SK-N-SH (cell line): ENCODE results near the gene MTTP. TPM values are rescaled to one million over a fixed set of nuclear protein-coding genes. Genes with fewer than 3 reads are reported as not detected.

ENCODE experiments used
- CTCF ChIA-PET: fragments of 300-600, 350-600 bp; formaldehyde crosslinking; extraction: SDS; loops from one replicate; lab custom pipeline; 2021; lab: Yijun Ruan, JAX
- POLR2A ChIA-PET: fragments of 350-600 bp; sonication (Branson Sonifier 250); formaldehyde crosslinking; extraction: SDS; loops from one replicate; lab custom pipeline; 2020; ENCODE audit warnings: antibody characterized with exemption, inconsistent platforms; lab: Yijun Ruan, JAX
- DNase-seq: peaks from one replicate; pipeline ENCODE4 v3.0.0; 2012
- H2AFZ ChIP-seq: fragments of 200-600 bp; sonication (generic); 2 replicates; pipeline ENCODE4 v1.8.1; 2016; ENCODE audit warnings: antibody characterized with exemption, mild to moderate bottlenecking, low read depth
- H3F3A ChIP-seq: fragments of 200-600 bp; sonication (generic); replicated peaks from 2 replicates; pipeline ENCODE3; 2016; ENCODE audit warnings: antibody characterized with exemption, mild to moderate bottlenecking; ENCODE audit not compliant: insufficient read depth
- H3K27ac ChIP-seq, 2 experiments: fragments of 200-500 bp in 1 of 2; fragments of 200-600 bp in 1 of 2; sonication (Bioruptor generic) in 1 of 2; sonication (generic), shearing (Covaris generic) in 1 of 2; 2 replicates each; pipeline versions ENCODE4 v1.5.1 to v1.6.1; 2014 to 2016; ENCODE audit warnings: low read depth in 2 of 2, inconsistent platforms in 1 of 2, low read length in 1 of 2, mild to moderate bottlenecking in 1 of 2, mixed read lengths in 1 of 2
- H3K27me3 ChIP-seq: fragments of 200-600 bp; sonication (generic), shearing (Covaris generic); 2 replicates; pipeline ENCODE4 v1.6.1; 2016; ENCODE audit warnings: mixed run types; ENCODE audit not compliant: insufficient read depth
- H3K36me3 ChIP-seq, 2 experiments: fragments of 200-500 bp in 1 of 2; fragments of 200-600 bp in 1 of 2; sonication (Bioruptor generic) in 1 of 2; sonication (generic) in 1 of 2; replicated peaks in 1 of 2; 2 replicates each; pipeline versions ENCODE3 to v1.5.1; 2014 to 2016; ENCODE audit warnings: low read length in 1 of 2, mild to moderate bottlenecking in 1 of 2; ENCODE audit not compliant: insufficient read depth in 2 of 2, control insufficient read depth in 1 of 2
- H3K4me1 ChIP-seq, 2 experiments: fragments of 200-500 bp in 1 of 2; fragments of 200-600 bp in 1 of 2; sonication (Bioruptor generic) in 1 of 2; sonication (generic), shearing (Covaris generic) in 1 of 2; 2 replicates each; pipeline versions ENCODE4 v1.5.1 to v1.6.1; 2014 to 2016; ENCODE audit warnings: low read depth in 1 of 2, low read length in 1 of 2, mixed run types in 1 of 2; ENCODE audit not compliant: insufficient read depth in 2 of 2, control insufficient read depth in 1 of 2
- H3K4me2 ChIP-seq: fragments of 200-600 bp; sonication (generic), shearing (Covaris generic); 2 replicates; pipeline ENCODE4 v1.6.1; 2017; ENCODE audit warnings: mixed run types
- H3K4me3 ChIP-seq, 2 experiments: fragments of 200-500 bp in 1 of 2; fragments of 200-600 bp in 1 of 2; sonication (Bioruptor generic) in 1 of 2; sonication (generic), shearing (Covaris generic) in 1 of 2; 2 replicates each; pipeline versions ENCODE4 v1.5.1 to v1.8.1; 2014 to 2016; ENCODE audit warnings: low read depth in 2 of 2, inconsistent platforms in 1 of 2, low read length in 1 of 2, mild to moderate bottlenecking in 1 of 2, mixed read lengths in 1 of 2, moderate library complexity in 1 of 2
- H3K79me2 ChIP-seq: fragments of 200-600 bp; sonication (generic); 2 replicates; pipeline ENCODE4 v1.8.1; 2017; ENCODE audit warnings: mild to moderate bottlenecking; ENCODE audit not compliant: insufficient read depth
- H3K9ac ChIP-seq: fragments of 200-600 bp; sonication (generic); 2 replicates; pipeline ENCODE4 v1.6.1; 2017; ENCODE audit warnings: mixed run types
- H3K9me2 ChIP-seq: fragments of 200-600 bp; sonication (generic); 2 replicates; pipeline ENCODE4 v1.6.1; 2017; ENCODE audit warnings: mixed run types
- H3K9me3 ChIP-seq: fragments of 200-600 bp; sonication (generic); 2 replicates; pipeline ENCODE4 v1.6.1; 2017; ENCODE audit warnings: mixed run types, mild to moderate bottlenecking, moderate library complexity
- H4K20me1 ChIP-seq: fragments of 200-600 bp; sonication (generic); 2 replicates; pipeline ENCODE4 v1.6.1; 2017; ENCODE audit warnings: mild to moderate bottlenecking, mixed run types; ENCODE audit not compliant: insufficient read depth
- CHD2 ChIP-seq: fragments of 150-350 bp; IDR thresholded peaks from 2 replicates; pipeline ENCODE4 v1.6.1; 2018; ENCODE audit warnings: low read length; ENCODE audit not compliant: partially characterized antibody
- CTCF ChIP-seq: fragments of 200-600 bp; sonication (generic); IDR thresholded peaks from 2 replicates; pipeline ENCODE4 v1.6.1; 2017; ENCODE audit warnings: antibody characterized with exemption, mild to moderate bottlenecking, moderate library complexity
- ELF1 ChIP-seq: IDR thresholded peaks from 2 replicates; pipeline ENCODE4 v1.4.0; 2012
- FOSL2 ChIP-seq: IDR thresholded peaks from 2 replicates; pipeline ENCODE4 v1.4.0; 2012; ENCODE audit warnings: low read depth, mild to moderate bottlenecking, moderate library complexity, borderline replicate concordance
- FOXJ3 ChIP-seq: sonication (generic); formaldehyde crosslinking; IDR thresholded peaks from 2 replicates; pipeline ENCODE4 v1.5.1; 2020; ENCODE audit warnings: mild to moderate bottlenecking, missing genetic modification reagents
- FOXM1 ChIP-seq: IDR thresholded peaks from 2 replicates; pipeline ENCODE4 v1.4.0; 2012; ENCODE audit warnings: low read depth, mild to moderate bottlenecking
- GABPA ChIP-seq: IDR thresholded peaks from 2 replicates; pipeline ENCODE4 v1.4.0; 2012; ENCODE audit warnings: low read depth, mild to moderate bottlenecking
- JUND ChIP-seq: IDR thresholded peaks from 2 replicates; pipeline ENCODE4 v1.4.0; 2012
- NRF1 ChIP-seq: IDR thresholded peaks from 2 replicates; pipeline ENCODE4 v1.6.1; 2012; ENCODE audit warnings: low read depth, mild to moderate bottlenecking, low read length
- RAD21 ChIP-seq: IDR thresholded peaks from 2 replicates; pipeline ENCODE4 v1.6.1; 2012; ENCODE audit warnings: mild to moderate bottlenecking, low read length
- RCOR1 ChIP-seq: fragments of 150-350 bp; IDR thresholded peaks from 2 replicates; pipeline ENCODE4 v1.6.1; 2017; ENCODE audit warnings: antibody characterized with exemption, low read length
- RFX5 ChIP-seq: IDR thresholded peaks from 2 replicates; pipeline ENCODE4 v1.6.1; 2012; ENCODE audit warnings: mild to moderate bottlenecking, improper control_type of control experiment, low read length
- RXRA ChIP-seq: IDR thresholded peaks from 2 replicates; pipeline ENCODE4 v1.4.0; 2012; ENCODE audit warnings: low read depth, mild to moderate bottlenecking, borderline replicate concordance
- SIN3A ChIP-seq: IDR thresholded peaks from 2 replicates; pipeline ENCODE4 v1.6.1; 2012; ENCODE audit warnings: low read depth, mild to moderate bottlenecking, low read length, moderate library complexity, borderline replicate concordance
- TAF1 ChIP-seq: IDR thresholded peaks from 2 replicates; pipeline ENCODE4 v1.6.1; 2012; ENCODE audit warnings: low read depth, mild to moderate bottlenecking, low read length, moderate library complexity, borderline replicate concordance
- TCF12 ChIP-seq: IDR thresholded peaks from 2 replicates; pipeline ENCODE4 v1.4.0; 2012
- TEAD4 ChIP-seq: IDR thresholded peaks from 2 replicates; pipeline ENCODE4 v1.4.0; 2012; ENCODE audit warnings: mild to moderate bottlenecking, borderline replicate concordance; ENCODE audit not compliant: insufficient read depth
- USF2 ChIP-seq: fragments of 150-350 bp; IDR thresholded peaks from 2 replicates; pipeline ENCODE4 v1.6.1; 2017; ENCODE audit warnings: antibody characterized with exemption, low read length, low read depth, borderline replicate concordance
- YY1 ChIP-seq: IDR thresholded peaks from 2 replicates; pipeline ENCODE4 v1.4.0; 2012; ENCODE audit warnings: low read depth, mild to moderate bottlenecking
- WGBS: methylation state at CpG from one replicate; pipeline ENCODE4 v1.1.6; 2017; ENCODE audit warnings: low lambda C conversion rate; 5-methylcytosine and 5-hydroxymethylcytosine counted together
- polyA plus RNA-seq, 3 experiments: library from polyadenylated mRNA; depleted of rRNA; stranded (reverse); fragments of >200 nt; gene quantifications; 2 replicates each; pipeline ENCODE4 v1.2.3, GENCODE V29; 2012
- TF ChIP-seq, protein P1 (sequence below): IDR thresholded peaks from 2 replicates; pipeline ENCODE4 v1.4.0; 2012; ENCODE audit warnings: low read depth
- TF ChIP-seq, protein P2 (sequence below): IDR thresholded peaks from 2 replicates; pipeline ENCODE4 v1.4.0; 2012; ENCODE audit warnings: low read depth, borderline replicate concordance

MTTP gene
- polyA plus RNA-seq, 1 of the 3 experiments (the other 2 are of a cell fraction): not detected

DNA sequence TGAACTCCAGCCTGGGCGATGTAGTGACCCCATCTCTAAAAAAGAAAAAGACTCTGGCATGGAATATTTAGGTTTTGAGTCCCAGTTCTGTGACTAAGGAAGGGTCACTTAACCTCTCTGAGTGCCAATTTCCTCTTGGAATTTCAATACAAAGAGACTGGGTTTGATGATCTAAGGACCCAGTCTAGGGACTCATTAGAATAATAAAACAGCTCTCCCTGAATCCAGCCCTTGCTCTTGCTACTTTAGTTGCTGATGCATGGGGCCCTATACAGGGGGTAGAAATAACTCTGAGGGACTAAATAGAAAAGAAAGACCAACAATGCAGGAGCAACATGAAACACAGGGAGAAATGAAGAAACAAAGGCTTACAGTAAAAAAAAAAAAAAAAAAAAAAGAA, 70.4 kb downstream of the MTTP start:
- Histone ChIP-seq H3F3A (no peaks in the 10 kb centered on the region), H3K27ac (no peak overlapping the region), H3K36me3 (no peaks in the 10 kb centered on the region), H4K20me1 (no peaks in the 10 kb centered on the region), H3K9ac (no peak overlapping the region), H3K27me3 (no peaks in the 10 kb centered on the region), H3K4me1 (peaks cover 0 to 3% of the 10 kb centered on the region in 2 experiments; a peak in 1 of 4 replicates), H3K9me3 (no peaks in the 10 kb centered on the region), H3K4me2 (no peak overlapping the region), H3K9me2 (no peaks in the 10 kb centered on the region), H3K4me3 (no peak overlapping the region), H3K79me2 (no peaks in the 10 kb centered on the region), H2AFZ (no peak overlapping the region)
- DNase-seq: no peak
- 95% methylated on average over 1 of the region's 1 CpG for WGBS
- POLR2A ChIA-PET: no interaction called here
- CTCF ChIA-PET: no interaction called here
- TF ChIP-seq SIN3A: no peak
- no peak for TF ChIP-seq TAF1
- TF ChIP-seq RFX5: no peak
- no peak for TF ChIP-seq NRF1
- TF ChIP-seq, protein P1, sequence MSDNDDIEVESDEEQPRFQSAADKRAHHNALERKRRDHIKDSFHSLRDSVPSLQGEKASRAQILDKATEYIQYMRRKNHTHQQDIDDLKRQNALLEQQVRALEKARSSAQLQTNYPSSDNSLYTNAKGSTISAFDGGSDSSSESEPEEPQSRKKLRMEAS: no peak
- TF ChIP-seq GABPA: no peak
- TF ChIP-seq, protein P2, sequence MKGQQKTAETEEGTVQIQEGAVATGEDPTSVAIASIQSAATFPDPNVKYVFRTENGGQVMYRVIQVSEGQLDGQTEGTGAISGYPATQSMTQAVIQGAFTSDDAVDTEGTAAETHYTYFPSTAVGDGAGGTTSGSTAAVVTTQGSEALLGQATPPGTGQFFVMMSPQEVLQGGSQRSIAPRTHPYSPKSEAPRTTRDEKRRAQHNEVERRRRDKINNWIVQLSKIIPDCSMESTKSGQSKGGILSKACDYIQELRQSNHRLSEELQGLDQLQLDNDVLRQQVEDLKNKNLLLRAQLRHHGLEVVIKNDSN: no peak
- no peak for TF ChIP-seq JUND
- TF ChIP-seq YY1: no peak
- no peak for TF ChIP-seq CHD2
- TF ChIP-seq FOXJ3 (CRISPR knock-in tag): no peak
- no peak for TF ChIP-seq RXRA
- TF ChIP-seq CTCF: no peak
- no peak for TF ChIP-seq FOSL2
- TF ChIP-seq ELF1: no peak
- TF ChIP-seq TCF12: no peak
- no peak for TF ChIP-seq USF2

GRCh38 chr4:99645638-99646037, 71.0 kb downstream of the MTTP start:
- H3K4me1 ChIP-seq: peaks cover 0 to 3% of the 10 kb centered on the region in 2 experiments; a peak in 1 of 4 replicates
- no peak for DNase-seq
- no peaks in the 10 kb centered on the region for H3K36me3 ChIP-seq
- no peaks in the 10 kb centered on the region for H3K79me2 ChIP-seq
- ChIA-PET CTCF (no interaction called here), POLR2A (no interaction called here)
- H3K9ac ChIP-seq: no peak overlapping the region
- H2AFZ ChIP-seq: no peak overlapping the region
- no peaks in the 10 kb centered on the region for H3K9me2 ChIP-seq
- H3F3A ChIP-seq: no peaks in the 10 kb centered on the region
- H3K27me3 ChIP-seq: no peaks in the 10 kb centered on the region
- no peak for TF ChIP-seq FOXM1
- TF ChIP-seq RCOR1: no peak
- no peak for TF ChIP-seq RAD21
- TF ChIP-seq, protein P2: no peak
- TF ChIP-seq RFX5: no peak
- no peak for TF ChIP-seq TAF1
- no peak for TF ChIP-seq CHD2
- no peak for TF ChIP-seq SIN3A
- TF ChIP-seq YY1: no peak
- no peak for TF ChIP-seq TEAD4
- no peaks in the 10 kb centered on the region for H4K20me1 ChIP-seq
- H3K9me3 ChIP-seq: no peaks in the 10 kb centered on the region
- H3K27ac ChIP-seq: no peak overlapping the region
- no peak overlapping the region for H3K4me3 ChIP-seq
- H3K4me2 ChIP-seq: no peak overlapping the region
